IMR-90 (cell line): ENCODE data around the gene USP6NL. TPM values are rescaled to one million over a fixed set of nuclear protein-coding genes. Genes with fewer than 3 reads are reported as not detected.

ENCODE experiments used
- ATAC-seq: fragments of 200-7000 bp; cut with Tn5 transposase; 2 replicates; pipeline ENCODE4 v1.9.1; 2020; ENCODE audit warnings: low read depth, mild to moderate bottlenecking, moderate library complexity
- BruUV-seq: library from RNA; stranded (reverse); fragments of 400-500 nt; replicated peaks from 2 replicates; lab custom pipeline; 2021; lab: Mats Ljungman, UMichigan
- CTCF ChIA-PET: fragments of 300-600 bp; formaldehyde crosslinking; extraction: SDS; loops from one replicate; lab custom pipeline; 2021; ENCODE audit warnings: antibody characterized with exemption; lab: Yijun Ruan, JAX
- POLR2A ChIA-PET: fragments of 300-600 bp; sonication (Branson Sonifier 250); formaldehyde crosslinking; loops from one replicate; lab custom pipeline; 2022; ENCODE audit warnings: antibody characterized with exemption; ENCODE audit not compliant: unreplicated experiment; lab: Charles Lee
- DNase-seq: peaks from one replicate; pipeline ENCODE4 v3.0.0; 2013
- H2AFZ ChIP-seq: replicated peaks from 2 replicates; pipeline ENCODE3; 2013; ENCODE audit warnings: low read length, mild to moderate bottlenecking; ENCODE audit not compliant: poor library complexity
- H2AK5ac ChIP-seq: 2 replicates; pipeline ENCODE4 v1.6.1; 2013; ENCODE audit warnings: low read depth, low read length, inconsistent platforms
- H2AK9ac ChIP-seq: replicated peaks from 2 replicates; pipeline ENCODE3; 2013; ENCODE audit warnings: mild to moderate bottlenecking, low read depth, low read length, moderate library complexity; ENCODE audit not compliant: poor library complexity
- H2BK120ac ChIP-seq: 2 replicates; pipeline ENCODE4 v1.6.1; 2013; ENCODE audit warnings: low read depth, low read length, inconsistent platforms
- H2BK15ac ChIP-seq: 3 replicates; pipeline ENCODE4 v1.6.1; 2013; ENCODE audit warnings: low read depth, low read length, inconsistent platforms
- H2BK20ac ChIP-seq: 2 replicates; pipeline ENCODE4 v1.6.1; 2013; ENCODE audit warnings: low read depth, mild to moderate bottlenecking, inconsistent platforms, low read length, moderate library complexity
- H2BK5ac ChIP-seq: 2 replicates; pipeline ENCODE4 v1.6.1; 2013; ENCODE audit warnings: mild to moderate bottlenecking, low read depth, low read length, inconsistent platforms; ENCODE audit not compliant: poor library complexity, severe bottlenecking
- H3K14ac ChIP-seq: replicated peaks from 2 replicates; pipeline ENCODE4 v1.6.1; 2013; ENCODE audit warnings: low read depth, low read length, inconsistent platforms
- H3K18ac ChIP-seq: 2 replicates; pipeline ENCODE4 v1.6.1; 2013; ENCODE audit warnings: low read depth, low read length, control low read depth
- H3K23ac ChIP-seq: 2 replicates; pipeline ENCODE4 v1.6.1; 2013; ENCODE audit warnings: low read depth, low read length, inconsistent platforms
- H3K27ac ChIP-seq: 2 replicates; pipeline ENCODE4 v1.5.1; 2013; ENCODE audit warnings: mild to moderate bottlenecking, control low read depth, low read length; ENCODE audit not compliant: insufficient read depth
- H3K27me3 ChIP-seq: 2 replicates; pipeline ENCODE4 v1.6.1; 2013; ENCODE audit warnings: low read length; ENCODE audit not compliant: control insufficient read depth, insufficient read depth
- H3K36me3 ChIP-seq: 2 replicates; pipeline ENCODE4 v1.6.1; 2013; ENCODE audit warnings: low read length, mixed read lengths; ENCODE audit not compliant: control insufficient read depth, insufficient read depth
- H3K4ac ChIP-seq: 2 replicates; pipeline ENCODE4 v1.6.1; 2013; ENCODE audit warnings: low read depth, low read length, inconsistent platforms
- H3K4me1 ChIP-seq: 2 replicates; pipeline ENCODE4 v1.6.1; 2013; ENCODE audit warnings: low read length, mixed read lengths; ENCODE audit not compliant: control insufficient read depth, insufficient read depth
- H3K4me2 ChIP-seq: 2 replicates; pipeline ENCODE4 v1.6.1; 2013; ENCODE audit warnings: low read depth, mild to moderate bottlenecking, control low read depth, low read length, moderate library complexity
- H3K4me3 ChIP-seq: 2 replicates; pipeline ENCODE4 v1.5.1; 2013; ENCODE audit warnings: low read depth, mild to moderate bottlenecking, control low read depth, low read length, moderate library complexity; ENCODE audit not compliant: insufficient read depth
- H3K56ac ChIP-seq: 2 replicates; pipeline ENCODE4 v1.6.1; 2013; ENCODE audit warnings: low read length, inconsistent platforms; ENCODE audit not compliant: insufficient read depth; ENCODE audit errors: extremely low read depth
- H3K79me1 ChIP-seq, 2 experiments: 2 replicates each; pipeline ENCODE4 v1.6.1; 2013; ENCODE audit warnings: low read length in 2 of 2, inconsistent platforms in 1 of 2, low read depth in 1 of 2
- H3K9ac ChIP-seq: 2 replicates; pipeline ENCODE4 v1.6.1; 2013; ENCODE audit warnings: low read depth, low read length, control low read depth
- H3K9me1 ChIP-seq: 2 replicates; pipeline ENCODE4 v1.6.1; 2013; ENCODE audit warnings: low read length, inconsistent platforms; ENCODE audit not compliant: insufficient read depth
- H3K9me3 ChIP-seq: 2 replicates; pipeline ENCODE4 v1.6.1; 2013; ENCODE audit warnings: low read length; ENCODE audit not compliant: control insufficient read depth, insufficient read depth
- H4K20me1 ChIP-seq: 2 replicates; pipeline ENCODE4 v1.6.1; 2013; ENCODE audit warnings: low read length, inconsistent platforms; ENCODE audit not compliant: insufficient read depth
- H4K5ac ChIP-seq: 2 replicates; pipeline ENCODE4 v1.6.1; 2013; ENCODE audit warnings: mild to moderate bottlenecking, low read depth, low read length, control low read depth
- H4K8ac ChIP-seq, 2 experiments: 2 replicates each; pipeline ENCODE4 v1.6.1; 2013; ENCODE audit warnings: low read depth in 2 of 2, low read length in 2 of 2, control low read depth in 1 of 2, inconsistent platforms in 1 of 2
- H4K91ac ChIP-seq: 2 replicates; pipeline ENCODE4 v1.6.1; 2013; ENCODE audit warnings: low read depth, low read length, inconsistent platforms; ENCODE audit not compliant: insufficient read depth
- BHLHE40 ChIP-seq: fragments of 150-350 bp; IDR thresholded peaks from 2 replicates; pipeline ENCODE4 v1.6.1; 2016; ENCODE audit warnings: mild to moderate bottlenecking, low read depth, low read length
- CEBPB ChIP-seq: IDR thresholded peaks from 2 replicates; pipeline ENCODE4 v1.6.1; 2012; ENCODE audit warnings: low read depth, low read length, improper control_type of control experiment
- CHD1 ChIP-seq: IDR thresholded peaks from 2 replicates; pipeline ENCODE4 v1.6.1; 2012; ENCODE audit warnings: low read depth, low read length, improper control_type of control experiment
- ELK1 ChIP-seq: fragments of 150-350 bp; IDR thresholded peaks from 2 replicates; pipeline ENCODE4 v1.6.1; 2016; ENCODE audit warnings: low read depth, mild to moderate bottlenecking, low read length, moderate library complexity, borderline replicate concordance
- FOS ChIP-seq: fragments of 150-350 bp; IDR thresholded peaks from 2 replicates; pipeline ENCODE4 v1.6.1; 2016; ENCODE audit warnings: low read depth, low read length
- MAFK ChIP-seq: IDR thresholded peaks from 2 replicates; pipeline ENCODE4 v1.6.1; 2012; ENCODE audit warnings: low read depth, low read length, improper control_type of control experiment
- MXI1 ChIP-seq: IDR thresholded peaks from 2 replicates; pipeline ENCODE4 v1.6.1; 2012; ENCODE audit warnings: low read depth, mild to moderate bottlenecking, low read length, moderate library complexity, borderline replicate concordance
- POLR2A ChIP-seq: IDR thresholded peaks from 2 replicates; pipeline ENCODE4 v1.6.1; 2012; ENCODE audit warnings: mild to moderate bottlenecking, low read depth, low read length
- RAD21 ChIP-seq: IDR thresholded peaks from 2 replicates; pipeline ENCODE4 v1.6.1; 2012; ENCODE audit warnings: low read length, improper control_type of control experiment
- RCOR1 ChIP-seq: IDR thresholded peaks from 2 replicates; pipeline ENCODE4 v1.6.1; 2012; ENCODE audit warnings: mild to moderate bottlenecking, low read length, improper control_type of control experiment; ENCODE audit not compliant: insufficient replicate concordance
- RFX5 ChIP-seq: IDR thresholded peaks from 2 replicates; pipeline ENCODE4 v1.8.0; 2012; ENCODE audit warnings: low read depth, mild to moderate bottlenecking, low read length, moderate library complexity
- SMC3 ChIP-seq: fragments of 150-350 bp; IDR thresholded peaks from 2 replicates; pipeline ENCODE4 v1.6.1; 2016; ENCODE audit warnings: low read depth, mild to moderate bottlenecking, antibody characterized with exemption, low read length, moderate library complexity
- WGBS, 2 experiments: methylation state at CpG; one replicate each; pipeline versions ENCODE4 v1.1.5 to v1.1.7; 2013; ENCODE audit warnings: missing lambda C conversion rate in 2 of 2; ENCODE audit not compliant: insufficient read length in 1 of 2; ENCODE audit errors: extremely low coverage in 2 of 2; 5-methylcytosine and 5-hydroxymethylcytosine counted together
- dilution Hi-C: fragments of 300-500 bp; cut with HindIII; formaldehyde crosslinking; loops from one replicate; pipeline ENCODE4 v1.14.3; 2018; ENCODE audit warnings: low sequenced_read_pairs; ENCODE audit not compliant: unreplicated experiment
- in situ Hi-C: fragments of 300-500 bp; cut with MboI; formaldehyde crosslinking; loops from 3 replicates; pipeline ENCODE4 v1.14.3; 2019; ENCODE audit warnings: low sequenced_read_pairs, inconsistent platforms, mixed read lengths
- intact Hi-C: fragments of 100-400 bp; cut with micrococcal nuclease; formaldehyde crosslinking; loops from 2 replicates; pipeline ENCODE4 v1.10.0; 2022
- polyA plus RNA-seq, 3 experiments: library from polyadenylated mRNA; depleted of rRNA; stranded (reverse); fragments of >200 nt; gene quantifications; 2 replicates each; pipeline ENCODE4 v1.2.3, GENCODE V29; 2012; ENCODE audit warnings: low replicate concordance in 1 of 3
- total RNA-seq: library from RNA; depleted of rRNA; stranded (reverse); fragments of >200 nt; gene quantifications from 2 replicates; pipeline ENCODE4 v1.2.3, GENCODE V29; 2012
- TF ChIP-seq, protein P1 (sequence below): conservative IDR thresholded peaks from 2 replicates; pipeline ENCODE4 v1.5.1; 2012; ENCODE audit warnings: mild to moderate bottlenecking, low read depth, low read length, improper control_type of control experiment
- TF ChIP-seq, protein P2 (sequence below): fragments of 150-350 bp; IDR thresholded peaks from 2 replicates; pipeline ENCODE4 v1.6.1; 2017; ENCODE audit warnings: mild to moderate bottlenecking, antibody characterized with exemption, low read length, low read depth

USP6NL gene
- total and polyA plus RNA-seq, 2 of the 4 experiments (the other 2 are of a cell fraction), result 7.8 to 9.1 TPM

GRCh38 chr10:11541296-11541695 lies 70.2 kb downstream of the USP6NL start:
- 88% methylated on average over 1 of the region's 3 CpGs; no CpG with 5 or more reads in 1 of the 2 experiments for WGBS, 2 experiments
- intact Hi-C loops (no loop called here), dilution Hi-C loops (no loop called here), in situ Hi-C loops (no loop called here)
- TF ChIP-seq ELK1, result no peak
- no peak for TF ChIP-seq CEBPB
- TF ChIP-seq RFX5, result no peak
- no peak for TF ChIP-seq RCOR1
- TF ChIP-seq, protein P1, sequence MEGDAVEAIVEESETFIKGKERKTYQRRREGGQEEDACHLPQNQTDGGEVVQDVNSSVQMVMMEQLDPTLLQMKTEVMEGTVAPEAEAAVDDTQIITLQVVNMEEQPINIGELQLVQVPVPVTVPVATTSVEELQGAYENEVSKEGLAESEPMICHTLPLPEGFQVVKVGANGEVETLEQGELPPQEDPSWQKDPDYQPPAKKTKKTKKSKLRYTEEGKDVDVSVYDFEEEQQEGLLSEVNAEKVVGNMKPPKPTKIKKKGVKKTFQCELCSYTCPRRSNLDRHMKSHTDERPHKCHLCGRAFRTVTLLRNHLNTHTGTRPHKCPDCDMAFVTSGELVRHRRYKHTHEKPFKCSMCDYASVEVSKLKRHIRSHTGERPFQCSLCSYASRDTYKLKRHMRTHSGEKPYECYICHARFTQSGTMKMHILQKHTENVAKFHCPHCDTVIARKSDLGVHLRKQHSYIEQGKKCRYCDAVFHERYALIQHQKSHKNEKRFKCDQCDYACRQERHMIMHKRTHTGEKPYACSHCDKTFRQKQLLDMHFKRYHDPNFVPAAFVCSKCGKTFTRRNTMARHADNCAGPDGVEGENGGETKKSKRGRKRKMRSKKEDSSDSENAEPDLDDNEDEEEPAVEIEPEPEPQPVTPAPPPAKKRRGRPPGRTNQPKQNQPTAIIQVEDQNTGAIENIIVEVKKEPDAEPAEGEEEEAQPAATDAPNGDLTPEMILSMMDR, result no peak
- no peak for TF ChIP-seq RAD21
- TF ChIP-seq POLR2A, result no peak
- no peak for TF ChIP-seq CHD1
- TF ChIP-seq SMC3, result no peak
- TF ChIP-seq, protein P2, sequence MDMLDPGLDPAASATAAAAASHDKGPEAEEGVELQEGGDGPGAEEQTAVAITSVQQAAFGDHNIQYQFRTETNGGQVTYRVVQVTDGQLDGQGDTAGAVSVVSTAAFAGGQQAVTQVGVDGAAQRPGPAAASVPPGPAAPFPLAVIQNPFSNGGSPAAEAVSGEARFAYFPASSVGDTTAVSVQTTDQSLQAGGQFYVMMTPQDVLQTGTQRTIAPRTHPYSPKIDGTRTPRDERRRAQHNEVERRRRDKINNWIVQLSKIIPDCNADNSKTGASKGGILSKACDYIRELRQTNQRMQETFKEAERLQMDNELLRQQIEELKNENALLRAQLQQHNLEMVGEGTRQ, result no peak
- no peak for TF ChIP-seq BHLHE40
- no peak for TF ChIP-seq FOS
- TF ChIP-seq MAFK, result no peak
- TF ChIP-seq MXI1, result no peak
- Histone ChIP-seq H3K4me3 (no peak overlapping the region), H4K91ac (no peak overlapping the region), H2BK20ac (no peak overlapping the region), H3K4me2 (no peak overlapping the region), H3K27ac (no peak overlapping the region), H4K5ac (no peak overlapping the region), H3K79me1 (peaks cover 16 to 25% of the 10 kb centered on the region in 2 experiments), H3K14ac (no peak overlapping the region), H3K9ac (no peak overlapping the region), H3K56ac (no peak overlapping the region), H2BK120ac (no peak overlapping the region), H3K36me3 (no peaks in the 10 kb centered on the region), H3K4me1 (peaks cover 3% of the 10 kb centered on the region), H2AFZ (no peak overlapping the region), H3K27me3 (no peaks in the 10 kb centered on the region), H2BK5ac (no peak overlapping the region), H4K8ac (no peak overlapping the region), H3K9me1 (peaks cover 6% of the 10 kb centered on the region), H2BK15ac (no peak overlapping the region), H3K9me3 (no peaks in the 10 kb centered on the region), H2AK9ac (no peak overlapping the region), H3K18ac (no peak overlapping the region), H2AK5ac (no peak overlapping the region), H4K20me1 (peaks cover 13% of the 10 kb centered on the region), H3K4ac (no peak overlapping the region), H3K23ac (no peak overlapping the region)
- DNase-seq (no peak), ATAC-seq (no peak)
- BruUV-seq, result no TSS peak
- ChIA-PET CTCF (no interaction called here), POLR2A (no interaction called here)
